ENCODE measurements around the gene FLYWCH1.

FLYWCH1 gene

DNA sequence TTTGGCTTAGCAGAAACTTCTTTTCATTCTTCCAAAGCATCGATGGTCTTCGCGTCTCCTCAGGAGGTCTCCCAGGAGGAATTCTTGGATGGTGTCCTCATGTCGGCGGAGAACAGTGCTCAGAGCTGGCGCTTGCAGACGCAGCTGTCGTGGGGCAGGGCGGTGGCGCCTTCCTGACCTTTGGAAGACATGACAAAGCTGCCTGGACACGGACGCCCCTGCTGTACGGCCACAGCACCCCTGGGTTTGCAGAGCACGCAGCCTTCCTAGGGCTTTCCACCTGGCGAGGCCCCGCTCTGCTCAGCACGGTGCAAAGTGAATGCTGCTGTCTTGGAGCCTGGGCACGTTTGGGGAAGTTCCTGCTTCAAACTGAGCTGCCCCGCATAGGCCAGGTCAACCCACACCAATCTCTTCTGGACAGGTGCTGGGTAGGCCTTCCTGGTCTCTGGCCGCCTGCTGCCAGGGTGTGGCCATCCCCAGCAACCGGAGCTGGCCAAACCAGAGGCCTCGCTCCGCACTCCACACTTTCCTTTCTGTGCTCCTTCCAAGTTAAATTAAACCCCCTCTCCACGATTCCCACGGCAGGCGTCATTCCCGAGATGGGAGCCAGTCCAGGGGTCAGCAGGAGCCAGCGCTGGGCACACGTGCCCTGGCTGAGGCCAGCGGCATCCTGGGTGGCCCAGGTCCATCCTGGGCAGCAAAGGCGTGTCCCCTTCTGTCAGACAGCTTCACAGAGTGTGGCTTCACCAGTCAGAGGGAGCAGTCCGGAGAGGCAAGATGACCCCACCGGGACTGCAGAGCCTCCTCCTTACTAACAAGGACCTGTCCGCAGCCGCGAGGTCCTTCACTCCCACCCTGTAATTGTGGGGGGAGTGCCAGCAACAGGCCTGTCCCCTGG is 37.3 kb downstream of the FLYWCH1 start:
- H3K36me3 ChIP-seq (ENCODE audit: control insufficient read depth, low read depth, low read length), result no peaks in the 10 kb centered on the region
- H3K9me3 ChIP-seq (ENCODE audit: control insufficient read depth, low read depth, low read length), result no peaks in the 10 kb centered on the region
- no peak overlapping the region for H3K4me3 ChIP-seq (ENCODE audit: low read length)
- H3K27ac ChIP-seq (ENCODE audit: low read length), result no peak overlapping the region
- no peaks in the 10 kb centered on the region for H3K27me3 ChIP-seq (ENCODE audit: control insufficient read depth, insufficient read depth, low read length)
- no peaks in the 10 kb centered on the region for H3K4me1 ChIP-seq (ENCODE audit: control insufficient read depth, low read depth, low read length)
- H3K9ac ChIP-seq (ENCODE audit: low read length), result no peak overlapping the region

DNA sequence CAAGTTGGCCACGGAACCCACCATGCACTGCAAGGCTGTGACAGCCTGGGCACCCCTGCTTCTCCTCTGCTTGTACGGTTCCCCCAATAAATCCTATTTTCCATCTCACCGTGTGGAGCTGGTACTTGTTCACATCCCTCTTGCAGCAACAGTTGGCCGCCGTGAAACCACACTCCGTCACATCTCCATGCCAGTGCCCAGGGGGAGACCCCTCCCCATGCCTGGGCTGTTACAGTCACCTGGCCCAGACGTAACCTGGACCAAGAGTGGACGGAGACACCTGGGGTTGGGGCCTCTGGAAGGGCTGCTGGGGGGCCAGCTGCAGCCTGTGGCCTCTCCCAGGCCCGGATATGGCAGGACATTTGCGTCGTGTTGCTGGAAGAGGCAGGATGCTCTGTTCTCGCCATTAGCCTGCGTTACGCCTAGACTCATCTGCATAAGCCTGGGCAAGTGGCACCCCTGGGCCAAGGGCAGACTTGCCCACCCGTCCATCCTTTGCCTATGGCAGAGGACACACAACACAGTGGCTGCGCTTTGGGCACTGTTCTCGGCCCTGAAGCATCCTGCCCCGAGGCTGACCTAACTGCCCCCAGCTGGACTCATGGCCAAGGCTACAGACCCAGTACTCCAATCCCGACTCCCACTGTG is 38.1 kb downstream of the FLYWCH1 start:
- no peaks in the 10 kb centered on the region for H3K27me3 ChIP-seq (ENCODE audit: control insufficient read depth, insufficient read depth, low read length)
- no peaks in the 10 kb centered on the region for H3K9me3 ChIP-seq (ENCODE audit: control insufficient read depth, low read depth, low read length)
- no peak overlapping the region for H3K4me3 ChIP-seq (ENCODE audit: low read length)
- no peak overlapping the region for H3K27ac ChIP-seq (ENCODE audit: low read length)
- no peaks in the 10 kb centered on the region for H3K36me3 ChIP-seq (ENCODE audit: control insufficient read depth, low read depth, low read length)
- no peaks in the 10 kb centered on the region for H3K4me1 ChIP-seq (ENCODE audit: control insufficient read depth, low read depth, low read length)
- H3K9ac ChIP-seq (ENCODE audit: low read length), result no peak overlapping the region

DNA sequence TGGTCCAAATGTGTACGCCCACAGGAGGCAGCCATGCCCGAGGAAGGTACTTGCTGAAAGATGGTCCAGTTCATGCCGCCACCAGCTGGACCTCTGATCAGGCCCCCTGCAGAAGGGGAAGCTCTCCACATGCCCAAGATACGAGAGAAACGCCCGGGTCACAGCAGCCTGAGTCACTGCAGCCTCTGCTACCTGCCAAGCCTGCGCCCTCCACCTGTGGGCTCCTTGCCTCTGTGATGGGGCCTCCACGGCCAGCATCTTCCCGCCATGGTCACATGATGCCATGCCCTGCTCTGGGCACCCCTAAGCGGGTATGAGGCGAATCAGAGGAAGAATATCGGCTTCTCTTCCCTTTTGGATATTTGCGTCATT is 38.6 kb downstream of the FLYWCH1 start:
- H3K4me3 ChIP-seq (ENCODE audit: low read length), result no peak overlapping the region
- no peak overlapping the region for H3K9ac ChIP-seq (ENCODE audit: low read length)
- no peak overlapping the region for H3K27ac ChIP-seq (ENCODE audit: low read length)
- H3K4me1 ChIP-seq (ENCODE audit: control insufficient read depth, low read depth, low read length), result no peaks in the 10 kb centered on the region
- H3K9me3 ChIP-seq (ENCODE audit: control insufficient read depth, low read depth, low read length), result no peaks in the 10 kb centered on the region
- no peaks in the 10 kb centered on the region for H3K27me3 ChIP-seq (ENCODE audit: control insufficient read depth, insufficient read depth, low read length)
- no peaks in the 10 kb centered on the region for H3K36me3 ChIP-seq (ENCODE audit: control insufficient read depth, low read depth, low read length)

DNA sequence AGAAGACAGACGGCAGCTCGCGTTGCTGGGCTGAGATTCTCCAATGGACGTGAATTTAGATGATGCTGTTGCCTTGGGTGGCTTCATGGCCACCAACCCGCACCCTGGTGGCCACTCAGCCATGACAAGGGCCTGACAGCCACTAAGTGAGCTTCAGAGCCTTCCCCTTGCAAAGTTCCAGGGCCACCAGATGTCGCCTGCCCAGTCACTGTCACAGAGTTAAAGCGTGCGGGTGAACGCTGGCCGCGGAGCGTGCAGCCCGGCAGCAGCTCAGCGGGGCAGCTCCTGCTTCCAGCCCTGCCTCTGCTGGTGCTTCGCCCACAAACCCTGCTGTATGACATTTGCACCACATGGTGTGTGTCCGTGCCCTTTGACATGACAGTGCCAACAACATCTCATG is 39.0 kb downstream of the FLYWCH1 start:
- Histone ChIP-seq H3K9me3 (ENCODE audit: control insufficient read depth, low read depth, low read length) (no peaks in the 10 kb centered on the region), H3K27me3 (ENCODE audit: control insufficient read depth, insufficient read depth, low read length) (no peaks in the 10 kb centered on the region), H3K27ac (ENCODE audit: low read length) (no peak overlapping the region), H3K4me3 (ENCODE audit: low read length) (no peak overlapping the region), H3K9ac (ENCODE audit: low read length) (no peak overlapping the region), H3K36me3 (ENCODE audit: control insufficient read depth, low read depth, low read length) (no peaks in the 10 kb centered on the region), H3K4me1 (ENCODE audit: control insufficient read depth, low read depth, low read length) (peaks cover under 1% of the 10 kb centered on the region)

DNA sequence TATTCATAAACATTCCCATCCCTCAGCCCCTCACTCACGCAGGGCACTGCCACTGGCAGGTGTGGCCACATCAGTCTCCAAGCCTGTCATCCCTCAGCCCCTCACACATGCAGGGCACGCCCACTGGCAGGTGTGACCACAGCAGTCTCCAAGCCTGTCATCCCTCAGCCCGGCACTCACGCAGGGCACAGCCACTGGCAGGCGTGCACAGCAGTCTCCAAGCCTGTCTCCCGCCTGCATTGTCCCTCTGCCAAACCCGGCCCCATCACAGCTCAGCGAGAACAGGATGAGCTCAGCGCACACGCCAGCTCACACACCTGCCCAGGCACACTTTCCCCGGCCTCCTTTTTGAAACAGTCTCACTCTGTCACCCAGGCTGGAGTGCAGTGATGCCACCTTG is 40.9 kb downstream of the FLYWCH1 start:
- H3K9me3 ChIP-seq (ENCODE audit: control insufficient read depth, low read depth, low read length), result no peaks in the 10 kb centered on the region
- H3K4me3 ChIP-seq (ENCODE audit: low read length), result no peak overlapping the region
- no peak overlapping the region for H3K9ac ChIP-seq (ENCODE audit: low read length)
- no peaks in the 10 kb centered on the region for H3K36me3 ChIP-seq (ENCODE audit: control insufficient read depth, low read depth, low read length)
- H3K4me1 ChIP-seq (ENCODE audit: control insufficient read depth, low read depth, low read length), result peaks cover 9% of the 10 kb centered on the region
- no peaks in the 10 kb centered on the region for H3K27me3 ChIP-seq (ENCODE audit: control insufficient read depth, insufficient read depth, low read length)
- no peak overlapping the region for H3K27ac ChIP-seq (ENCODE audit: low read length)

DNA sequence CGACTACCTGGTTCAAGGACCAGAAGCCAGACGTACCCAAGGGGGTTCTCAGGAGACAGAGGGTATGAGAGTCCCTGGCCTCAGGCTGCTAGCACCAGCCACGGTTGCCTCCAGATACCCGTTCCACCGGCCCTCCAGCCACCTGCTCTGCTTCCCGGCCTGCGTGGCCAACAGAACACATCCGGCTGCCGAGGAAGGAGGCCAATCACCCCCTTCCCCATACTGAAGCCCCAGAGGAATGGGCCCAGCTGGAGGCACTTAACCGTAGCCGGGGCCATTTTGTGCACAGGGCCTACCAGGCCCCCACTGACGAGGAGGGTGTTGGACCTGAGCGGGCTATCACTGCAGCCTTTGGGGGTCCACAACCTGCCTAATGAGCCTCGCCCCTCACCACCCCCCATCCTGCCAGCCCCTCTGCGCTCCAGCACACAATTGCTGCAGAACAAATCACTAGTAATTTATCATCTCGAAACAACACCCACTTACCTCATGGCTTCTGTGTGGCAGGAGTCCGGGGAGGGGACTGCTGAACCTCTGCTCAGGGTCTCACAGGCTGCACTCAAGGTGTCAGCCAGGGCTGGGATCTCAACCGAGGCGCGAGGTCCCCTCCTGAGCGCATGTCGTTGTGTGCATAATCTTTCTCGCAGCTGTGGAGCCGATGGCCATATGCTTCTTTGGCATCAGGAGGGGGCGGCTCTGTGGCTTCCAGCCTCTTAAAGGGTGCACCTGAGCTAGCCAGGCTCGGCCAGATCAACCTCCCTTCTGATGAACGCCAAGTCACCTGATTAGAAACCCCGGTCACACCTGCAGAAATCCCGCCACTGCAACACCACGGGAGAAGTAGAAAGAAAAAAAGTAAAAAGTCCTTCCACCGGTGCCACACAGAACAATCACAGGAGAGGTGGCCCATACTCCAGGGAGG is 42.2 kb downstream of the FLYWCH1 start:
- no peak overlapping the region for H3K9ac ChIP-seq (ENCODE audit: low read length)
- H3K9me3 ChIP-seq (ENCODE audit: control insufficient read depth, low read depth, low read length), result no peaks in the 10 kb centered on the region
- no peak overlapping the region for H3K4me3 ChIP-seq (ENCODE audit: low read length)
- H3K27me3 ChIP-seq (ENCODE audit: control insufficient read depth, insufficient read depth, low read length), result no peaks in the 10 kb centered on the region
- H3K36me3 ChIP-seq (ENCODE audit: control insufficient read depth, low read depth, low read length), result no peaks in the 10 kb centered on the region
- H3K4me1 ChIP-seq (ENCODE audit: control insufficient read depth, low read depth, low read length), result peaks cover 9% of the 10 kb centered on the region
- H3K27ac ChIP-seq (ENCODE audit: low read length), result no peak overlapping the region

DNA sequence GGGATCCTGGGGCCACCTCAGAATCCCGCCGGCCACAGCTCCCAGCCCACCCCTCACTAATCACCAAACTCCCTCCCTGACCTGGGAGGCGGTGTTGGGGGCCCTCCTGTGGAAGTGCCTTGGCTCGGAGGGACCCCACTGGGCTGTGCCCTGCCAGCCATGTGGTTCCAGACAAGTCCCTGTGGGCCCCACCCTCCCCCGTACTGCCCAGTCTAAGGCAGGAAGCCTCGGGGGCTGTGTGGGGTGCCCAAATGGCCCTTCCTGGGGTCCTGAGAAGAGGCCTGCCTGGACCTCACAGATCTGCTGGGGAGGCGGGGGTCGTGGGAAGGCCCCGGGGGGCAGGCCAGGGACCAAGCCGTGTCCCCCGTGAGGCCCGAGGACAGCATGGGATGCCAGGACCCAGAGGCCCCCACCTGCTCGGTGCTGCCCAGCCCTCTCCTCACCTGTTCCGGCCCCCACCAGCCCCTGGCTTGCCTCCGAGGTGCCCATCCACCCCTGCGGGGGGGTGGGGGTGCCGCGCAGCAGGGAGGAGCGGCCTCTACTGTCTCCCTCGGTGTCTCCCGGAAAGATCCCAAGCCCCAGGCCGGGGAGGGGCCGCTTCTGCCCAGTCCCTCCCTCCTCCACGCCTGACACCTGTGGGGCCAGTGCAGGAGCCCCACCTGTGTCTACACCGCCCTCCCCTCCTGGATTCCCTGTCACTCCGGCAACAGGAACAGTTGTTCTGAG is 43.1 kb downstream of the FLYWCH1 start:
- Histone ChIP-seq H3K27ac (ENCODE audit: low read length) (no peak overlapping the region), H3K4me1 (ENCODE audit: control insufficient read depth, low read depth, low read length) (peaks cover 9% of the 10 kb centered on the region), H3K4me3 (ENCODE audit: low read length) (no peak overlapping the region), H3K9ac (ENCODE audit: low read length) (no peak overlapping the region), H3K27me3 (ENCODE audit: control insufficient read depth, insufficient read depth, low read length) (no peaks in the 10 kb centered on the region), H3K36me3 (ENCODE audit: control insufficient read depth, low read depth, low read length) (no peaks in the 10 kb centered on the region), H3K9me3 (ENCODE audit: control insufficient read depth, low read depth, low read length) (no peaks in the 10 kb centered on the region)

DNA sequence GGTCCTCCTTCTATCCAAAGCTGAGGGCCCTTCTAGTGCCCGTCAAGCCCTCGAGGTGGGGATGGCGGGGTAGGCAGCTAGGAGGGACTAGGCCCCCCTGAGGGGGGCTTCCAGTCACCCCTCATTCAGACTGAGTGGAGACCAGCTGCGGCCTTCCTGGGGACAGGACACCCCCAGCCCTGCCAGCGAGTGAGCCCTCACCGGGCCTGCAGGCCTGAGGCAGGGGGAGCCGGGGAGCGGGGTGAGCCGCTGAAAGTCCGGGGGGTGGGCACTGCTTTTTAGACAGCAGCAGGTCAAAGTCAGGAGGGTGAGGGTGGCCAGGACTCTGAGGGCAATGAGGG is 43.7 kb downstream of the FLYWCH1 start:
- Histone ChIP-seq H3K4me1 (ENCODE audit: control insufficient read depth, low read depth, low read length) (peaks cover 9% of the 10 kb centered on the region), H3K9ac (ENCODE audit: low read length) (no peak overlapping the region), H3K4me3 (ENCODE audit: low read length) (no peak overlapping the region), H3K27ac (ENCODE audit: low read length) (no peak overlapping the region), H3K36me3 (ENCODE audit: control insufficient read depth, low read depth, low read length) (no peaks in the 10 kb centered on the region), H3K9me3 (ENCODE audit: control insufficient read depth, low read depth, low read length) (no peaks in the 10 kb centered on the region), H3K27me3 (ENCODE audit: control insufficient read depth, insufficient read depth, low read length) (no peaks in the 10 kb centered on the region)

DNA sequence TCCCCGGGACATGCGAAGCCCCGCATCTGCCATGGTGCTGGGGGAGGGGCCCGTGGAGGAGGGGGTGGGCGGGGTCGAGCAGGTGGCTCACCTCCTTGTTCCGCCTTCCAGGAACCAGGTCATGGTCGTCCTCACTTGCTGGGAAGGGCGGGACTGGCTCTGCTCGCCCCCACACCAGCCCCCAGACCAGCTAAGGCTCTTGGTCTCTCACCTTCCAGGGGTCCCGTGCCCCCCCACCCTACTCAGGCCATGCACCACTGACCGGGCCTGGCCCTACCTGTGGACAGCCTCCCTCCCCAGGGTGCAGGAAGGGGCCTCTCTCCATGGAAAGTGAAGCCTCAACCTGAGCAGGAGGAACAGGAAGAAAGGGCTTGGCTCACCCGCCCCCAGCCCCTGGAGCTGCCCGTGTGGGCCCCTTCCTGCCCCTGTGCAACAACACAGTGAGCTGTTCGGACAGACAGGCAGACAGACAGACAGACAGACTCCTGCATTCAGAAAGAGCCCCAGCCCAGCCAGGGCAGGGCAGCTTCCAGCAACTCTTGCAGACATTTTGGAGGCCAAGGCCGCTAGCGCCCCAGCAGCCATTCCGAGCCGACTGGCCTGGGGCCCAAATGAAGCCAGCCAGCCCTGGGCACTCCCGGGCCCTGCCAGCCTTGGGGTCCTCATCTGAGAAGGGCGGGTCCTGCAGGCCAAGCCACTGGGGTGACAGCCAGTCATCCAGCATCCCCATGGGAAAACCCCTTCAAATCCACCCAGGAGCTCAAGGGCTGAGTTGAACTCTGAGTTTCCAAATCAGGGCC is 44.2 kb downstream of the FLYWCH1 start:
- Histone ChIP-seq H3K4me3 (ENCODE audit: low read length) (no peak overlapping the region), H3K9me3 (ENCODE audit: control insufficient read depth, low read depth, low read length) (no peaks in the 10 kb centered on the region), H3K27me3 (ENCODE audit: control insufficient read depth, insufficient read depth, low read length) (no peaks in the 10 kb centered on the region), H3K27ac (ENCODE audit: low read length) (no peak overlapping the region), H3K4me1 (ENCODE audit: control insufficient read depth, low read depth, low read length) (peaks cover 9% of the 10 kb centered on the region), H3K36me3 (ENCODE audit: control insufficient read depth, low read depth, low read length) (no peaks in the 10 kb centered on the region), H3K9ac (ENCODE audit: low read length) (no peak overlapping the region)

DNA sequence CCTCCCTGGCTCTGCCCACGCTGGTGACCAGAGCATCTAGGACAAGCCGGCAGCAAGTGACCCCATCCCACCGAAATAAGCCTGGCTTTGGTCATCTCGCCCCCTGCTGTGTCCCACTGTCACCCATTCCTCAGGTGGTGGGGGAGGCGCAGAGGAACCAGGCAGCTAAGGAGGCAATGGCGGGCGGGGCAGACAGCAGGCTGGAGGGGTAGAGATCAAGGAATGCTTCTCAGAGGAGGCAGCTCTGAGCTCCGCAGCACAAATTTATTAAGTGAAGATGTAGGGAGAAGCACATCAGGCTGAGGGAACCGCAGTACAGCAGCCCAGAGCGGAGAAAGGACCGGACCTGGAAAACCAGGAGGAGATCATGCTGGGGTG is 44.8 kb downstream of the FLYWCH1 start:
- peaks cover 9% of the 10 kb centered on the region for H3K4me1 ChIP-seq (ENCODE audit: control insufficient read depth, low read depth, low read length)
- H3K36me3 ChIP-seq (ENCODE audit: control insufficient read depth, low read depth, low read length), result no peaks in the 10 kb centered on the region
- H3K9ac ChIP-seq (ENCODE audit: low read length), result no peak overlapping the region

More for the DNA sequence above, 44.8 kb downstream of the FLYWCH1 start:
- no peak overlapping the region for H3K4me3 ChIP-seq (ENCODE audit: low read length)
- H3K9me3 ChIP-seq (ENCODE audit: control insufficient read depth, low read depth, low read length), result no peaks in the 10 kb centered on the region
- H3K27me3 ChIP-seq (ENCODE audit: control insufficient read depth, insufficient read depth, low read length), result no peaks in the 10 kb centered on the region
- no peak overlapping the region for H3K27ac ChIP-seq (ENCODE audit: low read length)
